ENCODE measurements around the gene ABI3BP. TPM values are rescaled to one million over a fixed set of nuclear protein-coding genes. Genes with fewer than 3 reads are reported as not detected.

Gene ABI3BP
- total RNA-seq, 1 experiment from 2014 or later: 0.74 TPM

DNA sequence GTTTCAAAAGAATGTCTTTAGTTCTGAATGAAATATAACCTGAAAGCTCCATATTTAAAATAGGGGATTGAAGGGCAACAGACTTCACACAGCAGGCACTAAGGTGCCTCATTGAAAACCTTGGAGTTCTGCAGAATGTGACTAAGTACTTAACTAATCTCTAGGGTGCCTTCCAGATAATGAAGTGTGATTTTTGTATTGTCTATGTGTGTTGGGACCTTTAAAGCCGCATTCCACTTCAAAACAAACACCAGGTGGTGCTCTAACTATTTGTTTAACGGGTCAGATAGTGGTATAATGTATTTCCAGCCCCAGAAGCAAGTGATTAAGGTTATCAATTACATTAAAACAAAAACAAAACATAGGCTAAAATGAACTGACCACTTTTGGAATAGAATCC lies 255.9 kb downstream of the ABI3BP start:
- Mint-ChIP-seq H3K4me3 (no peak overlapping the region), H3K36me3 (peaks cover 46% of the 10 kb centered on the region), H3K4me1 (peaks cover 35% of the 10 kb centered on the region), H3K9me3 (no peaks in the 10 kb centered on the region), H3K27ac (no peak overlapping the region), H3K27me3 (ENCODE audit: low read depth) (no peaks in the 10 kb centered on the region)
- TF ChIP-seq, protein P1, sequence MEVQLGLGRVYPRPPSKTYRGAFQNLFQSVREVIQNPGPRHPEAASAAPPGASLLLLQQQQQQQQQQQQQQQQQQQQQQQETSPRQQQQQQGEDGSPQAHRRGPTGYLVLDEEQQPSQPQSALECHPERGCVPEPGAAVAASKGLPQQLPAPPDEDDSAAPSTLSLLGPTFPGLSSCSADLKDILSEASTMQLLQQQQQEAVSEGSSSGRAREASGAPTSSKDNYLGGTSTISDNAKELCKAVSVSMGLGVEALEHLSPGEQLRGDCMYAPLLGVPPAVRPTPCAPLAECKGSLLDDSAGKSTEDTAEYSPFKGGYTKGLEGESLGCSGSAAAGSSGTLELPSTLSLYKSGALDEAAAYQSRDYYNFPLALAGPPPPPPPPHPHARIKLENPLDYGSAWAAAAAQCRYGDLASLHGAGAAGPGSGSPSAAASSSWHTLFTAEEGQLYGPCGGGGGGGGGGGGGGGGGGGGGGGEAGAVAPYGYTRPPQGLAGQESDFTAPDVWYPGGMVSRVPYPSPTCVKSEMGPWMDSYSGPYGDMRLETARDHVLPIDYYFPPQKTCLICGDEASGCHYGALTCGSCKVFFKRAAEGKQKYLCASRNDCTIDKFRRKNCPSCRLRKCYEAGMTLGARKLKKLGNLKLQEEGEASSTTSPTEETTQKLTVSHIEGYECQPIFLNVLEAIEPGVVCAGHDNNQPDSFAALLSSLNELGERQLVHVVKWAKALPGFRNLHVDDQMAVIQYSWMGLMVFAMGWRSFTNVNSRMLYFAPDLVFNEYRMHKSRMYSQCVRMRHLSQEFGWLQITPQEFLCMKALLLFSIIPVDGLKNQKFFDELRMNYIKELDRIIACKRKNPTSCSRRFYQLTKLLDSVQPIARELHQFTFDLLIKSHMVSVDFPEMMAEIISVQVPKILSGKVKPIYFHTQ (CRISPR knock-in tag; IDR thresholded peaks at IDR 0.05): no peak
- TF ChIP-seq, protein P2, sequence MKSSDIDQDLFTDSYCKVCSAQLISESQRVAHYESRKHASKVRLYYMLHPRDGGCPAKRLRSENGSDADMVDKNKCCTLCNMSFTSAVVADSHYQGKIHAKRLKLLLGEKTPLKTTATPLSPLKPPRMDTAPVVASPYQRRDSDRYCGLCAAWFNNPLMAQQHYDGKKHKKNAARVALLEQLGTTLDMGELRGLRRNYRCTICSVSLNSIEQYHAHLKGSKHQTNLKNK (CRISPR knock-in tag; IDR thresholded peaks at IDR 0.05): no peak
- TF ChIP-seq, protein P3, sequence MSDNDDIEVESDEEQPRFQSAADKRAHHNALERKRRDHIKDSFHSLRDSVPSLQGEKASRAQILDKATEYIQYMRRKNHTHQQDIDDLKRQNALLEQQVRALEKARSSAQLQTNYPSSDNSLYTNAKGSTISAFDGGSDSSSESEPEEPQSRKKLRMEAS (CRISPR knock-in tag; IDR thresholded peaks at IDR 0.05): no peak
- TF ChIP-seq HMGA2 (CRISPR knock-in tag; IDR thresholded peaks at IDR 0.05) (no peak), ELF4 (CRISPR knock-in tag; IDR thresholded peaks at IDR 0.05; ENCODE audit: low read depth) (no peak), SOX15 (CRISPR knock-in tag; IDR thresholded peaks at IDR 0.05) (no peak), SMAD3 (CRISPR knock-in tag; IDR thresholded peaks at IDR 0.05; ENCODE audit: borderline replicate concordance) (no peak), CREM (CRISPR knock-in tag; IDR thresholded peaks at IDR 0.05) (no peak), MYBL2 (CRISPR knock-in tag; IDR thresholded peaks at IDR 0.05) (no peak), GTF2I (CRISPR knock-in tag; conservative IDR thresholded peaks at IDR 0.05) (no peak), FOXJ3 (CRISPR knock-in tag; IDR thresholded peaks at IDR 0.05; ENCODE audit: borderline replicate concordance) (no peak), SP1 (CRISPR knock-in tag; conservative IDR thresholded peaks at IDR 0.05) (no peak), JUN (CRISPR knock-in tag; IDR thresholded peaks at IDR 0.05) (no peak)
- TF ChIP-seq, protein P4, sequence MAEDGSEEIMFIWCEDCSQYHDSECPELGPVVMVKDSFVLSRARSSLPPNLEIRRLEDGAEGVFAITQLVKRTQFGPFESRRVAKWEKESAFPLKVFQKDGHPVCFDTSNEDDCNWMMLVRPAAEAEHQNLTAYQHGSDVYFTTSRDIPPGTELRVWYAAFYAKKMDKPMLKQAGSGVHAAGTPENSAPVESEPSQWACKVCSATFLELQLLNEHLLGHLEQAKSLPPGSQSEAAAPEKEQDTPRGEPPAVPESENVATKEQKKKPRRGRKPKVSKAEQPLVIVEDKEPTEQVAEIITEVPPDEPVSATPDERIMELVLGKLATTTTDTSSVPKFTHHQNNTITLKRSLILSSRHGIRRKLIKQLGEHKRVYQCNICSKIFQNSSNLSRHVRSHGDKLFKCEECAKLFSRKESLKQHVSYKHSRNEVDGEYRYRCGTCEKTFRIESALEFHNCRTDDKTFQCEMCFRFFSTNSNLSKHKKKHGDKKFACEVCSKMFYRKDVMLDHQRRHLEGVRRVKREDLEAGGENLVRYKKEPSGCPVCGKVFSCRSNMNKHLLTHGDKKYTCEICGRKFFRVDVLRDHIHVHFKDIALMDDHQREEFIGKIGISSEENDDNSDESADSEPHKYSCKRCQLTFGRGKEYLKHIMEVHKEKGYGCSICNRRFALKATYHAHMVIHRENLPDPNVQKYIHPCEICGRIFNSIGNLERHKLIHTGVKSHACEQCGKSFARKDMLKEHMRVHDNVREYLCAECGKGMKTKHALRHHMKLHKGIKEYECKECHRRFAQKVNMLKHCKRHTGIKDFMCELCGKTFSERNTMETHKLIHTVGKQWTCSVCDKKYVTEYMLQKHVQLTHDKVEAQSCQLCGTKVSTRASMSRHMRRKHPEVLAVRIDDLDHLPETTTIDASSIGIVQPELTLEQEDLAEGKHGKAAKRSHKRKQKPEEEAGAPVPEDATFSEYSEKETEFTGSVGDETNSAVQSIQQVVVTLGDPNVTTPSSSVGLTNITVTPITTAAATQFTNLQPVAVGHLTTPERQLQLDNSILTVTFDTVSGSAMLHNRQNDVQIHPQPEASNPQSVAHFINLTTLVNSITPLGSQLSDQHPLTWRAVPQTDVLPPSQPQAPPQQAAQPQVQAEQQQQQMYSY (CRISPR knock-in tag; IDR thresholded peaks at IDR 0.05): no peak
- TF ChIP-seq, protein P5, sequence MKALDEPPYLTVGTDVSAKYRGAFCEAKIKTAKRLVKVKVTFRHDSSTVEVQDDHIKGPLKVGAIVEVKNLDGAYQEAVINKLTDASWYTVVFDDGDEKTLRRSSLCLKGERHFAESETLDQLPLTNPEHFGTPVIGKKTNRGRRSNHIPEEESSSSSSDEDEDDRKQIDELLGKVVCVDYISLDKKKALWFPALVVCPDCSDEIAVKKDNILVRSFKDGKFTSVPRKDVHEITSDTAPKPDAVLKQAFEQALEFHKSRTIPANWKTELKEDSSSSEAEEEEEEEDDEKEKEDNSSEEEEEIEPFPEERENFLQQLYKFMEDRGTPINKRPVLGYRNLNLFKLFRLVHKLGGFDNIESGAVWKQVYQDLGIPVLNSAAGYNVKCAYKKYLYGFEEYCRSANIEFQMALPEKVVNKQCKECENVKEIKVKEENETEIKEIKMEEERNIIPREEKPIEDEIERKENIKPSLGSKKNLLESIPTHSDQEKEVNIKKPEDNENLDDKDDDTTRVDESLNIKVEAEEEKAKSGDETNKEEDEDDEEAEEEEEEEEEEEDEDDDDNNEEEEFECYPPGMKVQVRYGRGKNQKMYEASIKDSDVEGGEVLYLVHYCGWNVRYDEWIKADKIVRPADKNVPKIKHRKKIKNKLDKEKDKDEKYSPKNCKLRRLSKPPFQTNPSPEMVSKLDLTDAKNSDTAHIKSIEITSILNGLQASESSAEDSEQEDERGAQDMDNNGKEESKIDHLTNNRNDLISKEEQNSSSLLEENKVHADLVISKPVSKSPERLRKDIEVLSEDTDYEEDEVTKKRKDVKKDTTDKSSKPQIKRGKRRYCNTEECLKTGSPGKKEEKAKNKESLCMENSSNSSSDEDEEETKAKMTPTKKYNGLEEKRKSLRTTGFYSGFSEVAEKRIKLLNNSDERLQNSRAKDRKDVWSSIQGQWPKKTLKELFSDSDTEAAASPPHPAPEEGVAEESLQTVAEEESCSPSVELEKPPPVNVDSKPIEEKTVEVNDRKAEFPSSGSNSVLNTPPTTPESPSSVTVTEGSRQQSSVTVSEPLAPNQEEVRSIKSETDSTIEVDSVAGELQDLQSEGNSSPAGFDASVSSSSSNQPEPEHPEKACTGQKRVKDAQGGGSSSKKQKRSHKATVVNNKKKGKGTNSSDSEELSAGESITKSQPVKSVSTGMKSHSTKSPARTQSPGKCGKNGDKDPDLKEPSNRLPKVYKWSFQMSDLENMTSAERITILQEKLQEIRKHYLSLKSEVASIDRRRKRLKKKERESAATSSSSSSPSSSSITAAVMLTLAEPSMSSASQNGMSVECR (CRISPR knock-in tag; IDR thresholded peaks at IDR 0.05; ENCODE audit: borderline replicate concordance): no peak
- ATAC-seq: peak; percentile 84
- ChIA-PET POLR2A (no interaction called here), CTCF (interaction anchor here (1.2 kb wide), 1 partner anchor 23 kb away, joined by 3 read pairs; no protein-coding TSS in a partner anchor)
- DNase-seq (ENCODE audit: low spot score): no peak
